RWPE1 (cell line): Measurements from ENCODE around the gene TPSAB1.

Source experiments
- CTCF ChIA-PET: fragments of 350-600 bp; sonication (Branson Sonifier 250); formaldehyde crosslinking; extraction: SDS; loops from one replicate; lab custom pipeline; 2021; lab: Yijun Ruan, JAX
- POLR2A ChIA-PET: fragments of 400-600 bp; formaldehyde crosslinking; extraction: SDS; loops from one replicate; lab custom pipeline; 2020; ENCODE audit warnings: antibody characterized with exemption; ENCODE audit not compliant: low non-redundant PET; lab: Yijun Ruan, JAX
- DNase-seq: peaks from one replicate; pipeline ENCODE4 v3.0.0; 2012; ENCODE audit warnings: low spot score
- H3K27ac ChIP-seq: fragments of 450-650 bp; 2 replicates; pipeline ENCODE4 v1.5.1; 2017
- TF ChIP-seq, protein P1 (sequence below): fragments of 450-650 bp; conservative IDR thresholded peaks from 2 replicates; pipeline ENCODE4 v1.5.1; 2017; ENCODE audit warnings: low read depth, mild to moderate bottlenecking

TPSAB1 gene

DNA sequence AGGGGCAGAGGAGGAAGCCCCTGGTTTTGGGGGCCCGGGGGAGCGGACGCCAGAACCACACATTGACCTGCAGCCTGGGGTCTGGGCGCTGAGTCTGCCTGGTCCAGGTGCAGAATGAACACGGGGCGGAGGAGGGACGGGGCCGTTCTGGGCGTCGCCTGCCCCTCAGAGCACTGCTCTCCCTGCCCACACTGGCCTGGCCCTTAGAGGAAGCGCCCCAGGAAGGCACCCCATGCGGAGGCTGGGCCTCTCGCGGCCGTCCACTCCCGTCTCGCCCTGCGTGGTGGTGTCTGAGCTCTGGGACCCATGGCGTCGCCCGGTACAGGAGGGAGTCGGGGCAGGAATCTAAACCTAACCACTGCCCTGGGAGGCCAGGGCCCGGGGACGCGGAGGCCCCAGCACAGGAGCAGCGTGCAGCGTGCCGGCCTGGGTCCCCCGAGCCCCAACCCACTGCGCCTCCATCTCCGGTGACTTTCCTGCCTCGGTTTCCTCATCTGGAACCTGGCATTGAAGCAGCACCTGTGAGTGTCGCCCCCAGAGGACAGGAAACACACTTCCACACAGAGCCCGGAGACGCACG lies 19.7 kb downstream of the TPSAB1 start:
- TF ChIP-seq, protein P1, sequence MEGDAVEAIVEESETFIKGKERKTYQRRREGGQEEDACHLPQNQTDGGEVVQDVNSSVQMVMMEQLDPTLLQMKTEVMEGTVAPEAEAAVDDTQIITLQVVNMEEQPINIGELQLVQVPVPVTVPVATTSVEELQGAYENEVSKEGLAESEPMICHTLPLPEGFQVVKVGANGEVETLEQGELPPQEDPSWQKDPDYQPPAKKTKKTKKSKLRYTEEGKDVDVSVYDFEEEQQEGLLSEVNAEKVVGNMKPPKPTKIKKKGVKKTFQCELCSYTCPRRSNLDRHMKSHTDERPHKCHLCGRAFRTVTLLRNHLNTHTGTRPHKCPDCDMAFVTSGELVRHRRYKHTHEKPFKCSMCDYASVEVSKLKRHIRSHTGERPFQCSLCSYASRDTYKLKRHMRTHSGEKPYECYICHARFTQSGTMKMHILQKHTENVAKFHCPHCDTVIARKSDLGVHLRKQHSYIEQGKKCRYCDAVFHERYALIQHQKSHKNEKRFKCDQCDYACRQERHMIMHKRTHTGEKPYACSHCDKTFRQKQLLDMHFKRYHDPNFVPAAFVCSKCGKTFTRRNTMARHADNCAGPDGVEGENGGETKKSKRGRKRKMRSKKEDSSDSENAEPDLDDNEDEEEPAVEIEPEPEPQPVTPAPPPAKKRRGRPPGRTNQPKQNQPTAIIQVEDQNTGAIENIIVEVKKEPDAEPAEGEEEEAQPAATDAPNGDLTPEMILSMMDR, result no peak
- ChIA-PET CTCF (no interaction called here), POLR2A (interaction anchor here (0.6 kb wide), 1 partner anchor 35 kb away, joined by 3 read pairs; no protein-coding TSS in a partner anchor)
- DNase-seq, result no peak
- H3K27ac ChIP-seq, result no peak overlapping the region

DNA sequence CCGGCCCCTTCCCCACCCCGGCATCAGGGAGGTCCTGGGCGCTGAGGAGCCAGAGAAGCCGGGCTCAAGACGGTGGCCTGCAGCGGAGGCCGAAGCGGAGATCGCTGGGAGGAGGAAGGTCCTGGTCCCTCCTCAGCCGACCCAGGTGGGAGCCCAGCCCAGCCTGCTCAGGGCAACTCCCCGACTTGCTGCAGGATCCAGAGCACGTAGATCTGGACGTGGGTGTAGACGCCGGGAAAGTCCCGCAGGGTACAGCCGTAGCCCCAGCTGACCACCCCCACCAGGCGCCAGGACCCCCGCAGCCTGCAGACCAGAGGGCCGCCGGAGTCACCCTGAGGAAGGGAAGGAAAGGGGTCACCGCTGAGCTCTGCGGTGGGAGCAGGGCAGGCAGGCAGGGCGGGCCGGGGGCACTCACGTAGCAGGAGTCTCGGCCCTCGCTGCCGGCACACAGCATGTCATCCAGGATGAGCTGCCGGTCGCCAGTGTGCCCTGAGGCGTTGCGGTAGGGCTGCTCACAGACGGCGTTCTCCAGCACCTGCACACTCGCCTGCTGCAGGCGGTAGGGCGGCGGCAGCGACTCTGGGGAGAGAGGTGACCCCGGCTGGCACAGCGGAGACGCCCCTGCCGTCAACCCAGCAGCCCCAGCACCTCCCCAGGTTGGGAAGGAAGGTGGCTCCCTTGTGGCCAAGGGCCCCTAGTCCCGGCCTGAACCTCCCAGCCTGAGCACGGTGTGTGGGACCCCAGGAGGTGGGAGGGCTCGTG lies 20.8 kb downstream of the TPSAB1 start:
- DNase-seq, result no peak
- ChIA-PET POLR2A (interaction anchor here (0.6 kb wide), 1 partner anchor 34 kb away, joined by 3 read pairs; no protein-coding TSS in a partner anchor), CTCF (interaction anchor here (0.6 kb wide), 1 partner anchor 23 kb away, joined by 3 read pairs; no protein-coding TSS in a partner anchor)
- TF ChIP-seq, protein P1, result no peak
- no peak overlapping the region for H3K27ac ChIP-seq

- TF ChIP-seq, protein P1, result no peak
- ChIA-PET POLR2A (no interaction called here), CTCF (no interaction called here)
- no peak for DNase-seq
- H3K27ac ChIP-seq, result no peak overlapping the region
Observed at GRCh38 chr16:1262210-1262845, 21.8 kb downstream of the TPSAB1 start.

DNA sequence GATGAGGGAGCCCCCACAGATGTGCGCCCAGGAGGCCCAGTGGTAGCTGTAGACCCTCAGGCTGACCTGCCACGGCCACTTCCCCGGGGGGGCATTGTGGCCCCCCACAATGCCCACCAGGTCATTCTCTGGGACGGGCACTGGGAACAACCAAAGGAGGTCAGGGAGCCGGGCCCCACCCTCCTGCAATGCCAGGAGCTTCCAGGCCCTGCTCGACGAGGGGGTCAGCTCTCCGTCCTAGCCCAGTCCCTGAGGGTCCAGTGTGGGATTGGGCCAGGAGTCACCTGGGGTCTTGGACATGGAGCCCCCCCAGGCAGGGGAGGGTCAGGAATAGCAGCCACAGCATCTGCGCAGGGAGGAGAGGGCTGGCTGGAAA lies 22.3 kb downstream of the TPSAB1 start:
- H3K27ac ChIP-seq, result no peak overlapping the region
- DNase-seq, result no peak
- POLR2A ChIA-PET, result no interaction called here
- TF ChIP-seq, protein P1, result no peak
- CTCF ChIA-PET, result no interaction called here

- ChIA-PET POLR2A (no interaction called here), CTCF (no interaction called here)
- TF ChIP-seq, protein P1, result no peak
- no peak for DNase-seq
- no peak overlapping the region for H3K27ac ChIP-seq
Observed at GRCh38 chr16:1263591-1264344, 23.3 kb downstream of the TPSAB1 start.
